Spleen (tissue), 7 donors: Measurements from ENCODE around the gene KCNMB4.

ENCODE experiments used
- CTCF ChIP-seq, 11 experiments: fragments of 200-600 bp in 7 of 11; fragments of 450-650 bp in 4 of 11; sonication (generic) in 4 of 11; IDR thresholded peaks in 8 of 11; conservative IDR thresholded peaks in 3 of 11; 1 replicate in 7 of 11; 2 replicates in 4 of 11; pipeline versions ENCODE4 v1.4.0 to v1.8.0; 2016 to 2021; ENCODE audit warnings: antibody characterized with exemption in 11 of 11, inconsistent platforms in 4 of 11, mild to moderate bottlenecking in 1 of 11
- POLR2A ChIP-seq, 3 donors: fragments of 450-650 bp; IDR thresholded peaks; one replicate each; pipeline ENCODE4 v1.5.1; 2017; ENCODE audit warnings: antibody characterized with exemption in 3 of 3, mild to moderate bottlenecking in 1 of 3
- donor health status: DM: no; HTN: no; CAD: no; lungs with moderate emphysema.
- donor health status: DM: no; HTN: no; CAD: no.
- donor health status: DM: no; HTN: no; CAD: no.

GRCh38 chr12:70338531-70338930 is 27.6 kb upstream of the KCNMB4 start:
- TF ChIP-seq POLR2A (IDR thresholded peaks at IDR 0.05) (no peak), CTCF (IDR thresholded peaks at IDR 0.05 in 8 of 11, conservative IDR thresholded peaks at IDR 0.05 in 3 of 11) (no peak)
